Effector memory CD4-positive, alpha-beta T cell (primary cell): ENCODE measurements around the gene EFCC1.
"Not testable (repeated sequence)": the region's sequence is repeated elsewhere in the genome, so short reads cannot be mapped to it uniquely, and the experiment has no call there.

Source experiments
- DNase-seq, 3 donors: peaks; one replicate each; pipeline ENCODE4 v3.0.0-alpha.2; 2020
- H3K27ac ChIP-seq: 2 replicates; pipeline ENCODE4 v1.7.0; 2013; ENCODE audit warnings: mild to moderate bottlenecking, low read length, moderate library complexity; ENCODE audit not compliant: insufficient read depth, poor library complexity, severe bottlenecking
- H3K27me3 ChIP-seq: replicated peaks from 2 replicates; pipeline ENCODE4 v1.7.0; 2013; ENCODE audit warnings: mild to moderate bottlenecking, low read length; ENCODE audit not compliant: insufficient read depth, control insufficient read depth, poor library complexity, severe bottlenecking
- H3K36me3 ChIP-seq: 2 replicates; pipeline ENCODE4 v1.7.0; 2013; ENCODE audit warnings: mild to moderate bottlenecking, low read length, moderate library complexity; ENCODE audit not compliant: control insufficient read depth, insufficient read depth
- H3K4me1 ChIP-seq: 2 replicates; pipeline ENCODE4 v1.7.0; 2013; ENCODE audit warnings: low read length, mild to moderate bottlenecking; ENCODE audit not compliant: control insufficient read depth, insufficient read depth, poor library complexity, severe bottlenecking
- H3K4me3 ChIP-seq: 2 replicates; pipeline ENCODE4 v1.7.0; 2013; ENCODE audit warnings: low read length, low read depth, mild to moderate bottlenecking; ENCODE audit not compliant: insufficient read depth, poor library complexity, severe bottlenecking
- H3K9me3 ChIP-seq: 2 replicates; pipeline ENCODE4 v1.7.0; 2013; ENCODE audit warnings: mild to moderate bottlenecking, low read length, moderate library complexity; ENCODE audit not compliant: control insufficient read depth

EFCC1 gene

DNA sequence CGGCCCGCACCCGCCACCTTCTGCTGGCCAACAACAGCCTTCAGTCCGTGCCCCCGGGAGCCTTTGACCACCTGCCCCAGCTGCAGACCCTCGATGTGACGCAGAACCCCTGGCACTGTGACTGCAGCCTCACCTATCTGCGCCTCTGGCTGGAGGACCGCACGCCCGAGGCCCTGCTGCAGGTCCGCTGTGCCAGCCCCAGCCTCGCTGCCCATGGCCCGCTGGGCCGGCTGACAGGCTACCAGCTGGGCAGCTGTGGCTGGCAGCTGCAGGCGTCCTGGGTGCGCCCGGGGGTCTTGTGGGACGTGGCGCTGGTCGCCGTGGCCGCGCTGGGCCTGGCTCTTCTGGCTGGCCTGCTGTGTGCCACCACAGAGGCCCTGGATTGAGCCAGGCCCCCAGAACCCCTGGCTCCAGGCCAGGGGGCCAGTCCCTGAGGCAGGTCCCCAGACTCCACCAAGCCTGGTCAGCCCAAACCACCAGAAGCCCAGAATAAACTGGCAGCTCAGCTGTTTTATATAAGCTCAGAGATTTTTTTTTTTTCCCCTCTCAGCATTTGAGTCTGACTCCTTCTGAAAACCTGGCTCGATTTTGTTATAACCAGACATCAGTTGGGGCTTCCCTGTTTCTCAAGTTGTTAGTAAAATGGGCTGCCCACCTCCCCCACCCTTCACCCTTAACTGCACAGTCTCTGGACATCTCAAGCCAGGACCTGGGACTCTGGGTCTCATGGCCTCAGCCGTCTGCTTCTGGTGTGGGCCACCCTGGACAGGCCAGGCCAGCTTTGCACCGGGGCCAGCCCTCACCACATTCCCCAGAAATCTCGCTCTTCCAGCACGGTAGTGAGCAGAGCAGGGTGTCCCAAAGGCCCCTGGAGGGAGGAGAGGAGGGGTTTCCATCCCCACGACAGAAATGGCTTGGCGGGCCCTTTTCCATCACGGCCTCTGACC is 61.1 kb downstream of the EFCC1 start:
- Histone ChIP-seq H3K27ac (no peak overlapping the region), H3K9me3 (no peaks in the 10 kb centered on the region), H3K27me3 (no peaks in the 10 kb centered on the region)

DNA sequence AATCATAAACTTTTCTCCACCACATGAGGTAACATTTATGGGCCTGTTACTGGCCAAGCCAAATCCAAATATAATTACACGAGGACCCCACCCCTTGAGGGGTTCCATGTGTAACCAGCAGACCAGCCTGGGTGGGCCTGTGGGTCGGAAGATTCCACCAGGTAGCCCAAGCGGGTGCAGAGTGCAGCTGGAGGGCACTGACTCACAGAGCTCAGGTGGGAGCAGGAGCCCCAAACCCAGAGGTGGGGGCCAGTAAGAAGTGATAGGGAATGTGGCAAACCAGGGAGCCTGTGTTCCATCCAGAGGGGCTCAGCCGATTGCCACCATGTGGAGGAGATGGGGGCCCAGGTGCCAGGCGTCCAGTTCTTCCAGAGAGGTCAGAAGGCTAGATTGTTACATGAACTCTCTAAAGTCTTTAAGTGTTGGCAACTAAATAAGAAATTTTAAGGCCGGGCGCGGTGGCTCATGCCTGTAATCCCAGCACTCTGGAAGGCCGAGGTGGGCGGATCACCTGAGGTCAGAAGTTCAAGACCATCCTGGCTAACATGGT is 62.1 kb downstream of the EFCC1 start:
- Histone ChIP-seq H3K27ac (no peak overlapping the region), H3K4me3 (no peak overlapping the region), H3K4me1 (peaks cover 3% of the 10 kb centered on the region), H3K27me3 (no peaks in the 10 kb centered on the region), H3K36me3 (no peaks in the 10 kb centered on the region), H3K9me3 (no peaks in the 10 kb centered on the region)
- DNase-seq = no peak

More for the DNA sequence above, 61.1 kb downstream of the EFCC1 start:
- Histone ChIP-seq H3K4me1 (peaks cover 3% of the 10 kb centered on the region), H3K4me3 (no peak overlapping the region), H3K36me3 (no peaks in the 10 kb centered on the region)
- no peak for DNase-seq

DNA sequence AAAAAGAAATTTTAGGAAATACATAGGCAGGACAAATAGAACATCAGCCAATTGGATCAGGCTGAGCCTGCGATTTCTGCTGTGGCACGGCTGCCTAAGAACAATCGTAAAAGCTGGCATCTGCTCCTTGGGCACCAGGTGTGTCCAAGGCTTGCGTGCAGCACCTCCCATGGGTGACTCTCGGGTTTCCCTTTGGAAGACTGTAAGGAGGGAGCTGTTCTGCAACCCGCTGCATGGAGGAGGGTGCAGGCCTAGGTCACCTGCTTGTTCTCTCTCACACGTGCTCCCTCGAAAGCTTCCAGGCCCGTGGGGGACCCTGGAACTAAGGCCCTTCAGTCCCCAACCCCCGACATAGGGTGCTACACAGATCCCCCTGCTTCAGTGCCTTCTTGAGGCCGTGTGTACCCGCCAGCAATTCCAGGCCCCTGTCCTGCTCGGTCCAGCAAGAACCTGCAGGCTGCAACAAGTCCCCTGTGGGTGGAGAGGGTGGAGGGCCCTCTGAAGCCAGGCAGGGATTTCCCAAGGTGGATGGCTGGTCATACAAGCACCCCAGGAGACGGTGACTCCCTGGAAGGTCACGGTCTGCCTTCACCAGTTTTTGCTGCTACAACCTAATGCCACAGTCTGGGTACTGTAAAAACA is 62.9 kb downstream of the EFCC1 start:
- H3K4me1 ChIP-seq = no peaks in the 10 kb centered on the region
- no peaks in the 10 kb centered on the region for H3K9me3 ChIP-seq
- H3K4me3 ChIP-seq = no peak overlapping the region
- no peaks in the 10 kb centered on the region for H3K36me3 ChIP-seq
- DNase-seq = no peak
- H3K27ac ChIP-seq = no peak overlapping the region
- H3K27me3 ChIP-seq = no peaks in the 10 kb centered on the region

DNA sequence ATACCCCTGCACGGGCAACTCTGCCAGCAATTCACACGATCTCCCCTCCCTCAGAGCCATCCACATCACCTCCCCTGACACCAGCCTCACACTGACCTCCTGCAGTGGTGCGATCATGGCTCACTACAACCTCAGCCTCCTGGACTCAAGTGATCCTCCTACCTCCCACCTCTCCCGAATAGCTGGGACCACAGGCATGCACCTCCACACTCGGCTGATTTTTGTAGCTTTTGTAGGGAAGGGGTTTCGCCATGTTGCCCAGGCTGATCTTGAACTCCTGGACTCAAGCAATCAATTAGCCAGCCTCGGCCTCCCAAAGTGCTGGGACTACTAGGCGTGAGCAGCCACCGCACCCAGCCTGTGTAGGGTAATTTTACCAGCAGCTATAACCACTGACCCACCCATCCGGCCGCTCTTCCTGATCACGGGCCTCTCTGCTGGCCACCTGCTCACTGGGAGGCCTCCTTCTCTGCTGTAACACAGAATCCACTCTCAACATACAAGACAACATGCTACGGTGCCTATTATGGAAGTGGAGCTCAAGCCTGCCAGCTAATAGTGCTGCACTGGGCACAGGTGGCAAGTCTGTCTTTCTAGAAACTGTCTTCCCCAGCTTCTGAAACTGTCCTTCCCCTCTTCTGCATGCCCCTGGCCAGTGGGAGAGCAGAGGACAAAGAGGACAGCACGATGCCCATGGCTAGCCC is 64.1 kb downstream of the EFCC1 start:
- H3K4me1 ChIP-seq = no peaks in the 10 kb centered on the region
- H3K27me3 ChIP-seq = no peaks in the 10 kb centered on the region
- no peak for DNase-seq
- H3K4me3 ChIP-seq = no peak overlapping the region
- H3K36me3 ChIP-seq = no peaks in the 10 kb centered on the region
- H3K27ac ChIP-seq = no peak overlapping the region
- no peaks in the 10 kb centered on the region for H3K9me3 ChIP-seq

DNA sequence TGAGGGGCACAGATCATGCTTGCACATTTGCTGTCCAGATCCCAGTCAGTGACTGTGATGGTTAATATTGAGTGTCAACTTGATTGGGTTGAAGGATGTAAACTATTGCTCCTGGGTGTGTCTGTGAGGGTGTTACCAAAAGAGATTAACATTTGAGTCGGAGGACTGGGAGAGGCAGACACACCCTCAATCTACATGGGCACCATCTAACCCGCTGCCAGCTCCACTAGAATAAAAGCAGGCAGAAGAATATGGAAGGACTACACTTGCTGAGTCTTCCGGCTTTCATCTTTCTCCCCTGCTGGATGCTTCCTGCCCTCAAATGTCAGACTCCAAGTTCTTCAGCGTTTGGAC is 64.6 kb downstream of the EFCC1 start:
- Histone ChIP-seq H3K27ac (no peak overlapping the region), H3K4me1 (no peaks in the 10 kb centered on the region), H3K36me3 (no peaks in the 10 kb centered on the region), H3K4me3 (no peak overlapping the region), H3K27me3 (no peaks in the 10 kb centered on the region), H3K9me3 (no peaks in the 10 kb centered on the region)
- no peak for DNase-seq

DNA sequence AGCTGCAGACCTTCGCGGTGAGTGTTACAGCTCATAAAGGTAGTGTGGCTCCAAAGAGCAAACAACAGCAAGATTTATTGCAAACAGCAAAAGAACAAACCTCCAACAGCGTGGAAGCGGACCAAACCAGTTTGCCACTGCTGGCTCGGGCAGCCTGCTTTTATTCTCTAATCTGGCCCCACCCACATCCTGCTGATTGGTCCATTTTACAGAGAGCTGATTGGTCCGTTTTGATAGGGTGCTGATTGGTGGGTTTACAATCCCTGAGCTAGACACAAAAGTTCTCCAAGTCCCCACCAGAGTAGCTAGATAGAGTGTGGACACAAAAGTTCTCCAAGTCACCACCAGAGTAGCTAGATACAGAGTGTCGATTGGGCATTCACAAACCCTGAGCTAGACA is 66.6 kb downstream of the EFCC1 start:
- not testable (repeated sequence) for H3K36me3 ChIP-seq, H3K27me3 ChIP-seq, H3K27ac ChIP-seq, H3K9me3 ChIP-seq, DNase-seq, H3K4me1 ChIP-seq, H3K4me3 ChIP-seq

DNA sequence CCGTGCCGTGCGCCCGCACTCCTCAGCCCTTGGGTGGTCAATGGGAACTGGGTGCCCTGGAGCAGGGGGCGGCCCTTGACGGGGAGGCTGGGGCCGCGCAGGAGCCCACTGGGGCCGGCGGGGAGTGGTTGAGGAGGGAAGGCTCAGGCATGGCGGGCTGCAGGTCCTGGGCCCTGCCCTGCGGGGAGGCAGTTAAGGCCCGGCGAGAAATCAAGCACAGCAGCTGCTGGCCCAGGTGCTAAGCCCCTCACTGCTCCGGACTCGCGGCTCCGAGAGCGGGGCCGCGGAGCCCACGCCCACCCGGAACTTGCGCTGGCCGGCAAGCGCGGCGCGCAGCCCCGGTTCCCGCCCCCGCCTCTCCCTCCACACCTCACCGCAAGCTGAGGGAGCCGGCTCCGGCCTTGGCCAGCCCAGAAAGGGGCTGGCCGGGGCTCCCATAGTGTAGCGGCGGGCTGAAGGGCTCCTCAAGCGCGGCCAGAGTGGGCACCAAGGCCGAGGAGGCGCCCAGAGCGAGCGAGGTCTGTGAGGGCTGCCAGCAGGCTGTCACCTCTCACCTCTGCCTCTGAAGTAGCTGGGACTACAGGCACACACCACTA is 67.3 kb downstream of the EFCC1 start:
- Histone ChIP-seq H3K27me3 (no peaks in the 10 kb centered on the region), H3K9me3 (no peaks in the 10 kb centered on the region), H3K36me3 (no peaks in the 10 kb centered on the region), H3K27ac (no peak overlapping the region), H3K4me1 (no peaks in the 10 kb centered on the region), H3K4me3 (peak overlapping the region; percentile 31)
- no peak for DNase-seq

DNA sequence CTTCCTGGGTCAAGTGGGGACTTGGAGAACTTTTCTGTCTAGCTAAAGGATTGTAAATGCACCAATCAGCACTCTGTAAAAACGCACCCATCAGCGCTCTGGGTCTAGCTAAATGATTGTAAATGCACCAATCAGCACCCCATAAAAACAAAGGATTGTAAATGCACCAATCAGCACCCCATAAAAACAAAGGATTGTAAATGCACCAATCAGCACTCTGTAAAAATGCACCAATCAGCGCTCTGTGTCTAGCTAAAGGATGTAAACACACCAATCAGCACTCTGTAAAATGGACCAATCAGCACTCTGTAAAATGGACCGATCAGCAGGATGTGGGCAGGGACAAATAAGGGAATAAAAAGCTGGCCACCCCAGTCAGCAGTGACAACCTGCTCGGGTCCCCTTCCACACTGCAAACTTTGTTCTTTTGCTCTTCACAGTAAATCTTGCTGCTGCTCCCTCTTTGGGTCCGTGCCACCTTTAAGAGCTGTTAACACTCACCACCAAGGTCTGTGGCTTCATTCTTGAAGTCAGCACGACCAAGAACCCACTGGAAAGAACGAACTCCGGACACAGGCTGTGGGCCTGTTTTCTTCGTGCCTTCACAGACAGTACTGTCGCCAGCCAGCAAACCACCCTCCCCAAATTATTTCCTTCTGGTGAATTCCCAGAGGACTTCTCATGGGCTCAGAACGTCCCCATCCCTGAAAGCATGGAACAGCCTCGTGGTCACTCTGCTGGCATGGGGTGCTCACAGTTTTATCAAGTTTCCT is 68.4 kb downstream of the EFCC1 start:
- not testable (repeated sequence) for H3K9me3 ChIP-seq, DNase-seq, H3K4me1 ChIP-seq, H3K36me3 ChIP-seq, H3K27me3 ChIP-seq, H3K27ac ChIP-seq, H3K4me3 ChIP-seq

DNA sequence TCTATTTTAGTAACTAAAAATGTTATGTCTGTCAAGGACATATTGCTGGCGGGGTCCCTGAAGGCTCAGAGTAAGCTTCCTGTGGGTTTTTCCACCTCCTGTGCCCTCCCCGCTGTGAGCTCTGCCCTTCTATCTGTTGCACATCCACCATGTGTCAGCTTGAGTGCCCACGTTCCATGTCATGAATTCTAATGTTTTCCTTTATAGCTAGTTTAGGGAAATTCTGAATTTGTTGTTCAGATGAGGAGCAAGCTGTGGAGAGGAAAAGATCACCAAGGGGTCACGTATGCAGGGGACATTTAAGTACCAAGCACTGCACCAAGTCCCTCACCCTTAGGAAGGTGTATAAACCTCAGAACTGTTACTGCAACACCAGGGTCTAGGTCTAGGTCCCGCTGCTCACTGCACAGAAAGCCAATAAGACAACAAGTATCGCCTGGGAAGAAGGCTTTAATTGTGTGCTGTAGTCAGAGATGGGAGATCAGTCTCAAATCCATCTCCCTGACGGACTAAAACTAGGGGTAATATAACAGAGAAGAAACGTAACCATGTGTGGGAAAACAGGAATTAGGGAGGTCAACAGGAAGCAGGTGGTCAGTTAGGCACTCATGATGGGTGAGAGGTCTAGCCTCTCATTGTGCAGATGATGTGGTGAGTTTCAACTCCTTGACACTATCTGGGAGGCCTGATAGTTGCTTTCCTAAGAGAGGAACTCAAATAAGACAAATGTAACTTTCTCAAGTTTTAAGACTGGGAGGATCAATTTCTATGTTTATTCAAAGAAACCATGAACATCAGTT is 69.2 kb downstream of the EFCC1 start:
- H3K36me3 ChIP-seq = no peaks in the 10 kb centered on the region
- H3K4me1 ChIP-seq = no peaks in the 10 kb centered on the region
- H3K27ac ChIP-seq = no peak overlapping the region
- no peaks in the 10 kb centered on the region for H3K9me3 ChIP-seq
- no peaks in the 10 kb centered on the region for H3K27me3 ChIP-seq
- no peak for DNase-seq
- H3K4me3 ChIP-seq = no peak overlapping the region
